NCI-H1105 treated with DMSO at 0.1 percent for 48 hours (cell line): ENCODE measurements around the gene MYH7.
A peak's percentile ranks its signal among the peaks of the same experiment; 100 is the strongest.
"Not testable (repeated sequence)": the region's sequence is repeated elsewhere in the genome, so short reads cannot be mapped to it uniquely, and the experiment has no call there.

ENCODE experiments used
- DNase-seq: peaks from one replicate; lab custom pipeline; 2025; lab: John Stamatoyannopoulos, UW

MYH7 gene

GRCh38 chr14:23386266-23386657 is 49.2 kb downstream of the MYH7 start:
- DNase-seq = not testable (repeated sequence)

DNA sequence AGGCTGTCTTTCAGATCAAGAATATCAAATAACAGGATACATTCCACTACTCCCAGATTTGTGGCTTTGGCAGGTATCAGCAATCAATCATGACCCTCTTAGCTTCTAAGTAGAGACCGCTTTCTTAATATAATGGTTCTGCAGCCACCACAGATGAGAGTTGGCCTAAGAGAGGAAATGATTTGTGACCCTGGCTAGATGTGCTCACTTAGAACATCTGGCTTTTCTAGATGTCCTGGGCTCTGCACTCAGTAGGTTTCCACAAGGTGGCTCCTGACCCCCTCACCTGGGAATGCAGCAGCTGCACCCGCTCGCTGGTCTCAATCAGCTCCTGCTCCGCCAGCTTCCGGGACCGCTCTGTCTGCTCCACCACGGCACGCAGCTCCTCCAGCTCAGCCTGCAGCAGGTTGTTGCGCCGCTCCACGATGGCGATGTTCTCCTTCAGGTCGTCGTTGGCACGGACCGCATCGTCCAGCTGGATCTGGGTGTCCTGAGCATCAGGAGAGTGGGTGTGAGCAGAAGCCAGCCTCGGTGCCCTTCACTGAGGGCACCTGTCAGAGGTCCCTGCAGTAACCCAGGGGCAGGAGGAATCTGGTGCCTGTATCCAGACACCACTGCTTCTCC is 49.7 kb downstream of the MYH7 start:
- no peak for DNase-seq

- DNase-seq = no peak
Measured at GRCh38 chr14:23385244-23385641, 50.2 kb downstream of the MYH7 start.

DNA sequence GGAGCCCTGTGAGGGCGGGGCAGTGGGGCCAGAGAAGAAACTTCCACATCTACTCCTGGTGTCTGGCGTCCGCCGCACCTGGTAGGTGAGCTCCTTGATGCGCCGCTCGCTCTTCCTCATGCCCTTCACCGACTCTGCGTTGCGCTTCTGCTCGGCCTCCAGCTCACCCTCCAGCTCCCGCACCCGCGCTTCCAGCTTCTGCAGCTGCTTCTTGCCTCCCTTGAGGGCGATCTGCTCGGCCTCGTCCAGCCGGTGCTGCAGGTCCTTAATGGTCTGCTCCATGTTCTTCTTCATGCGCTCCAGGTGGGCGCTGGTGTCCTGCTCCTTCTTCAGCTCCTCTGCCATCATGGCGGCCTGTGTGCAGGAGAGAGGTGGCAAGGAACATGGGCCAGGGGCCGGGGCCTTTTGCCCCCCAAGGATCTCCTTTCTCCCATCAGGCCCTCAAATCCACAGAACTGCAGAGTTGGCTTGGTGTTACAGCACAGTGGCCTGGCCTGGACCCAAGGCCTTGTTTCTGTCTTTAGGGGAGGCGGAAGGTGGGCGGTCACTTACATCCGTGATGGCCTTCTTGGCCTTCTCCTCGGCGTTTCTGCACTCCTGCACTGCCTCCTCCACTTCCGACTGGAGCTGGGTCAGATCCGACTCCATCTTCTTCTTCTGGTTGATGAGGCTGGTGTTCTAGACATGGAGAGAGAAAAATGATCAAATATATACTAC is 50.9 kb downstream of the MYH7 start:
- no peak for DNase-seq

- DNase-seq = no peak
Measured at GRCh38 chr14:23382731-23383440, 52.6 kb downstream of the MYH7 start.

DNA sequence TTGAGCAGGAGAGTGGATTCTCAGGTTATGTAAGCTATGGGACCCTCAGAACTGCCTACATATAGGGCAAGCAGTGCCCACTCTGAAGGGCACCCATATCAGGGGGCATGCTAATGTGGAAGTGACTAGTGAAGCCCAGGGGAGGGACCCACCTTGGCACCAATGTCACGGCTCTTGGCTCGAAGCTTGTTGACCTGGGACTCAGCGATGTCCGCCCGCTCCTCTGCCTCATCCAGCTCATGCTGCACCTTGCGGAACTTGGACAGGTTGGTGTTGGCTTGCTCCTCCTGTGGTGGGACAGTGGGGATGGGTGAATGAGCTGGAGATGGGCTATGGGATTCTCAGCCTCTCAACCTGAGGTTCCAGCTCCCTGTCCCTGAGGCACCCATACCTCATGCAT is 53.2 kb downstream of the MYH7 start:
- no peak for DNase-seq

DNA sequence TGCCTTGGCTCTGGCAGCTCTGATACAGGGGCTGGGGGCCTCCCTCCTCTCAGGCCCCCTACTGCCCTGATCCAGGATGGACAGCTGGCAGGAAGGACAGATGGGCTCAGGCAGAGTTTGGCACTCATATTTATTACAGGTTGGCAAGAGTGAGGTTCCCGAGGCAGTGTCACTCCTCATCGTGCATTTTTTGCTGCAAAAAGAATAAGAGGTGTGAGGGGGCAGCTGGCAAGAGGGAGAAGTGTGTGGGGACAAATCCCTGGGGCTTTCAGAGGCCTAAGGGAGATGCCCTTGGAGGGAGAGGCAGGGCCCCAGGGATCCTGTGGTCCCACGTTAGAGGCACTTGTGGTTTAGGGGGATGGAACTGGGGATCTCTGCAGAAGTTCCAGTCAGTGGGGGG is 53.6 kb downstream of the MYH7 start:
- peak; percentile 87 for DNase-seq

DNA sequence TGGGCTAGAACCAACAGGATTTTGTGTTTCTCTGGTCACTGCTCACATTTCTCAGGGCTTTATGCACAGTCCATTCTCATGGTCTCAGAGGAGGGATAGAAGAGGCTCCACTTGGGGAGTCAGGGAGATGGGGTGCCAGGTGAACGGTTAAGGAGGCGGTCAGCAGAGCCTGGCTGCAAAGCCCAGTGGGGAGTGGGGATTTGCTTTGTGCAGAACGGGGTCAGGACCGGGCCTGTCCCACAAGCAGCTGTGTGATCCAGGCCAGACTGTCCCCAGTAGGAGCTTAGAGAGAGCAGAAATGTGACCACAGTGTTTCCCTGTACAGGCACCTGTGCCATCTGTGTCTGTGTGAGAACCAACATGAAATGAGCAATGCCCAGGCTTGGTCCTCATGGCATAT is 54.5 kb downstream of the MYH7 start:
- no peak for DNase-seq

DNA sequence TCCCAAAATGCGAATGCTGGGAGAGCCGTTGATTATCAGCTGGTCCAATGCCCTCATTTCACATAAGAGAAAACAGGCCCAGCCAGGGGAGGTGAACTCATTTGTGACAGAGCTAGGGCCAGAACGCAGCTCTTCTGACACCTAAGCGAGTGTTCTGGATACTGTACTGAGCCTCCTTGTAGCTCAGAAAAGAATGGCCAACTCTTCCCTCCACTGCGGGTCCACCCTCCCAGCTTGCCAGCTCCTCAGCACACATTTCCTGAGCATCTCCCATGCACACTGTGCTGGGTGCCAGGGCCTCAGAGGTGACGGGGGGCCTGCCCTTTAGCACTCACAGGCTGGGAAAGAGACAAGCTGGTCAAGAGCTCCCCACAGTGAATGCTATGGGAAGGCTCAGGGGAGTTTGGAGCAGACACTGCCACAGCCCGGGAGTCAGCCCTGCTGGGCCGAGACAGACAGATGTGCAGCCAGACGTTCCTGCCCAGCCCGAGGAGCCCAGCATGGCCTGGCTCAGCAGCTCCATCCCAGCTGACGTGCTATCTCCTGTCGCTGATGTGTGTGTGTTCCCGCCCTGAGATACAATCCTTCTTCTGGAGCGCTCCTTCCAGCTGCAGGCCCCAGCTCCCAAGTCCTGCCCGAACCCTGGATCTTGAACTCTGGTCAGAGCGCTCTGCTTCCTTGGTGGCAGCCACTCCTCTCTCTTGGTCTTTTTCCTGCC is 55.1 kb downstream of the MYH7 start:
- DNase-seq = no peak

- peak; percentile 72 for DNase-seq
Measured at GRCh38 chr14:23379366-23380196, 55.9 kb downstream of the MYH7 start.

- DNase-seq = no peak
Measured at GRCh38 chr14:23378612-23379220, 56.7 kb downstream of the MYH7 start.

DNA sequence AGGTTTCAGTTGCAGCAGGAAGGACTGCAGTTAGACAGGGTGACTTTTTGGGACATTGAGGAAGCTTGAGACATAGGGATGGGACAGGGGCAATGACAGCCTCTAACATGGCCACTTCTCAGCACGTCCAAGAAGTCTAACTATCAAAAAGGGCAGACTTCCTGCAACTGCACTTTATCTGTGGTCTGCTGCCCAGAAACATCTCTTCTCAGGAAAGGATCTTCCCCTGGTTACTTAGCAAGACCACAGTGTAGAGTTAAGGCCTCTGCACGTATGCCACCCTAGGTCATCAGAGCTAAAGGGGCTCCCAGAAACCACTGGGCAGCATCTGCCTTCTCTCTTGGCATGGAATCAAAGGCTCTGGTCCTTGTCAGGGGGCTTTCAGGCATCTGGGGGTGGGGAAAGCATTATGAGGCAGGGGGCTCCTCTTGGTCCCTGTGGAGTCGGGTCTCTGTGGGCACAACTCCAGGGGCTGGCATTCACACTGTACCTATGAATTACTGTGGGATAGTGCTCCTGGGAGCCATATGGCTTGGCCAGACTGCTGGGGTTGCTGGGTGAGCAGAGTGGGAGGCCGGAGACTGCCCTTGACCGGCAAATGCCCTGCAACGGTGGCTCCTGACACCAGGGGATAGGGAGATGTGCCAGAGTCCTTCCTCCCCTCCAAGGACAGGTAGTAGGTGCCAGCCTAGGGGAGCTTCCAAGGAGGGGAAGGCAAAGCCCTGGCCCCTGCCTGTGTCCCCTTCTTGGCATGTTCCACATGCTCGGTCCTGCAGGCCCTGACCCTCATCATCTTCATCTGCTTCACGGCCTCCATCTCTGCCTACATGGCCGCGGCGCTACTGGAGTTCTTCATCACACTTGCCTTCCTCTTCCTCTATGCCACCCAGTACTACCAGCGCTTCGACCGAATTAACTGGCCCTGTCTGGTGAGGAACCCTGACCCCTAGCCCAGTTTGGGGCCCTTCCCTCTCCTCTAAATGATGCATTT is 57.6 kb downstream of the MYH7 start:
- no peak for DNase-seq

- no peak for DNase-seq
Measured at GRCh38 chr14:23377198-23377550, 58.3 kb downstream of the MYH7 start.

DNA sequence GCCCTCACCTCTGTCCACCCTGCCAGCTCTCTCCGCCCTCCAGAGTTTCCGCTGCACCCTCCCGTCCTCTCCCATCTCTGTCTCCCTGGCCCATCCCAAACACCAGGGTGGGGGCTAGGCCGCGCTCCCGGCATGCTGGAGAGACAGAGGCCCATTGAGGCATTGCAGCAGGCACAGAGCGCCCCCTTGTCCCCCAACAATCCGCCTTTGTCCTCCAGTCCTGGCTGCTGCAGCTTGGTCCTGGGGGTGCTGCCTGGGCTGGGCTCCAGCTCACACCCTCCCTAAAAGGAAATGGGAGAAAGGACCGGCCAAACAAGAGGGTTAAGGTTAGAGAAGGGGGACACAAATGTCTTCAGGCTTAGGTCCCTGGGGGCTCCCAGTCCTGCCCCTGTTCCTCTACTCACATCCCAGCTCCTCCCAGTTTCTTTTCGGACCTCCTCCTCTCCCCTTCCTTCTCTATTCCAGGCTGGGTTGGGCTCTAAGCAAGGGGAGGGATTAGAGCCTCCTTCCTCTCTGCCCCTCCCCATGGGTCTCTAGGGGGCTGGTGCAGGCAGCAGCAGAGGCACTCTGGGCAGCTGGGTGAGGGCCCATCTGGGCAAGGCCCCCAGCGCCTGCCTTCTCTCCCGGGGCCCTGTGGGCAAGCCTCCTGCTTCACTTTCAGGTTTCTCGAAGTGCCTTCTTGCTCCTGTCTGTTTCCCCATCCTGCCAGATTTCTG is 58.8 kb downstream of the MYH7 start, which contains the start of gene CMTM5:
TSS of gene CMTM5 (plus strand) at position 565 of the 716 bp plus-strand sequence. CDS start 206 bp downstream, outside the sequence.
- DNase-seq = no peak

GRCh38 chr14:23375527-23376251 is 59.8 kb downstream of the MYH7 start:
- no peak for DNase-seq

GRCh38 chr14:23373041-23373440 is 62.4 kb downstream of the MYH7 start:
- DNase-seq = no peak

GRCh38 chr14:23372509-23372908 is 63.0 kb downstream of the MYH7 start, which contains the start of gene IL25:
Gene IL25 (plus strand): TSS chr14:23372809.
- DNase-seq = no peak

- no peak for DNase-seq
Measured at GRCh38 chr14:23371865-23372264, 63.6 kb downstream of the MYH7 start.

DNA sequence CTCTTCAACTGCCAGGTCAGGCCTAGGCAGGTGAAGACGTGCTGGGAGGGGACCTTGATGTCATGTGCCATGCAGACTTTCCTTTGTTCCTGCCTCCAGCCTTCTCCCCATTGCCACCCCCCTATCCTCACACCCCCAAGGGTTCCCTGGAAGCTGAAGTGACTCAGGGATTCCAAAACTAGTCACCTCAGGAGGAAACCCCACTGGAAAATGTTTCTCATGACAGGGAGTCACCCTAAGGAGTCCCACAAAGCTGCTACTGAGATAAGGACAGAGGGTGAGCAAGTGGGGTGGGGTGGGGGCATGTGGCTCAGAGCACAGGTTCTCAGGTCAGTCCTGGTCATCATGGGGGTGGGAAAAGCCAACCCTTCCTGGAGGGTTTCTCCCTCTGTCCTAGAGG is 65.2 kb downstream of the MYH7 start:
- no peak for DNase-seq
